ENCODE measurements around the gene EMILIN2. TPM values are rescaled to one million over a fixed set of nuclear protein-coding genes. Genes with fewer than 3 reads are reported as not detected.

Gene EMILIN2
- total RNA-seq, 2 experiments from 2014 or later, result 18.6 to 23.0 TPM

DNA sequence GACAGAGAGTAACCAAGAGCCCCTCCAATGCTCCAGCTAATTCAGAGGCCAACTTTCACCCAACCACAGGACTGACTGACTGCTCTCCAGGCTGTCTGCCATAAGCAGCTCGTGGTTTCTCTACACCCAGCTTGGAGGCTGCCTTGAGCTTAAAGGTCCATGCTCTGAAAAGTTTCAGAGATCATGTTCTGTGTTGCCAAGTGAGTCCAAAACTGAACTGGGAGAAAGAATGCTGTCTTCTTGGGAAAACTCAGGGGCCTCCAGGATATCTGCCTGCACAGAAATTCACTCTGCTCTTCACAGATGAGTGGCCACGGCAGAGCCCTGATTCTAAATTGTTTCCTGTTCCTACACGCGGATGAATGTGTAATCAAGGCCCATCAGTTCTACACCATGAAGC lies 115.0 kb downstream of the EMILIN2 start:
- Mint-ChIP-seq H3K9me3 (no peaks in the 10 kb centered on the region), H3K4me1 (peaks cover 87% of the 10 kb centered on the region), H3K36me3 (ENCODE audit: low read depth) (peaks cover 62% of the 10 kb centered on the region), H3K27ac (peak overlapping the region; percentile 97), H3K4me3 (peak overlapping the region; percentile 69), H3K27me3 (no peaks in the 10 kb centered on the region)
- ChIA-PET POLR2A (interaction anchor here (0.6 kb wide), 1 partner anchor 74 kb away, joined by 3 read pairs; no protein-coding TSS in a partner anchor), CTCF (interaction anchor here (0.6 to 4.3 kb wide), 11 partner anchors 7 to 111 kb away, joined by 3 to 21 read pairs (median 5); no protein-coding TSS in a partner anchor)
- peak; percentile 41 for DNase-seq

DNA sequence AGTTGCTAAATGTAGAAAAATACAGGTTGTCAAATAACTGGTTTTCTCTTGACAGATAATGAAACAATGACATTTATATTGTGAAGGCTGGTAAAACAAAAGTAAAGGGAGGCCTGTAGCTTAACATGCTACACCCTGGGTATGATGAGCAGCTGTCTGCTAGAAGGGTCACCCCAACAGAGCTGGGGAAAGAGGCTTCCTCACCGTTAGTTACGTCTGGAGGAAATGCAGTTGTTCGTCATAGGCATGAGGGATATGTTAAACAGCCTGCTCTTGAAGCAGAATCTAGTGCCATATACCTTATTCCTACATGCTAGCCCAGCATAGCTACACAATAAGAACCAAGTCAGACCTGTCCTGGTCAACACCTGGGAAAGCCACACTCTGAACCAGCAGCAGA lies 116.2 kb downstream of the EMILIN2 start:
- ChIA-PET POLR2A (no interaction called here), CTCF (interaction anchor here (0.5 to 4.3 kb wide), 13 partner anchors 9 to 583 kb away, joined by 3 to 21 read pairs (median 3); no protein-coding TSS in a partner anchor)
- peak; percentile 53 for DNase-seq
- no peaks in the 10 kb centered on the region for H3K27me3 Mint-ChIP-seq
- peaks cover 59% of the 10 kb centered on the region for H3K36me3 Mint-ChIP-seq (ENCODE audit: low read depth)
- no peaks in the 10 kb centered on the region for H3K9me3 Mint-ChIP-seq
- H3K4me1 Mint-ChIP-seq, result peaks cover 87% of the 10 kb centered on the region
- peak overlapping the region; percentile 55 for H3K4me3 Mint-ChIP-seq
- H3K27ac Mint-ChIP-seq, result peak overlapping the region; percentile 97

DNA sequence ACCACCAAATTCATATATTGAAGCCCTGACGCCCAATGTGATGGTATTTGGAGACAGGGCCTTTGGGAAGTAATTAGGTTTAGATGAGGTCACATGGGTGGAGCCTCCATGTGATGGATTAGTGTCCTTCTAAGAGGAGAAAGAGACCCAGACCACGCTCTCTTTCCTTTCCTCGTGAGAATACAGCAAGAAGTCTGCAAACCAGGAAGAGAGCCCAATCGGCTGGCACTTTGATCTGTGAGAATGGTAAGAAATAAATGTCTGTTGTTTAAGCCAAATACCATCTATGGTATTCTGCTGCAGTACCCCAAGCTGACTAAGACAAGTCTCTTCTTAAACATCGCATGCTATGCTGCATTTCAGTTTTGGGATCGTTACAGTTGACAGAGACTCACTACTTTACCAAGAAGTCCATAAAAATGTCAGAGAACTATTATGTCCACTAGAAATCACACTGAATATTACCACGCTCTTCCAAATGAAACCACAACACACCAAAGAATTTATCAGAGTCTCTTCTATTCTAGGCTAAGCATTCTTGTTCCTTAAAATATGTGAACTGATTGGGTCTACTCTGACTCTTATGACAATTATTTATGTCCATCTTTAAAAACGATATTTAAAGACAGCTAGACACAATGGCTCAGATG lies 117.7 kb downstream of the EMILIN2 start:
- H3K36me3 Mint-ChIP-seq (ENCODE audit: low read depth), result peaks cover 60% of the 10 kb centered on the region
- peak overlapping the region; percentile 52 for H3K4me3 Mint-ChIP-seq
- H3K27me3 Mint-ChIP-seq, result no peaks in the 10 kb centered on the region
- DNase-seq, result peak; percentile 45
- H3K4me1 Mint-ChIP-seq, result peaks cover 87% of the 10 kb centered on the region
- H3K27ac Mint-ChIP-seq, result peak overlapping the region; percentile 97
- no peaks in the 10 kb centered on the region for H3K9me3 Mint-ChIP-seq
- CTCF ChIA-PET, result interaction anchor here (0.9 to 4.3 kb wide), 5 partner anchors 13 to 281 kb away, joined by 3 to 21 read pairs (median 4); no protein-coding TSS in a partner anchor
- POLR2A ChIA-PET, result no interaction called here

Other genes with a start within 250 kb of the EMILIN2 start
- 100 to 1,000 TPM; 195 to 215 TPM for gene SMCHD1, start 191.3 kb upstream of the EMILIN2 start, total RNA-seq
- 100 to 1,000 TPM in 1 of 2 experiments, 10 to 100 TPM in 1; 99.6 to 106 TPM for gene LPIN2, start 166.1 kb downstream of the EMILIN2 start, total RNA-seq